K562 (cell line): ENCODE measurements around the gene ZNF319. TPM values are rescaled to one million over a fixed set of nuclear protein-coding genes. Genes with fewer than 3 reads are reported as not detected.

Experiments used
- ARNT ChIP-seq, 2 experiments: fragments of 450-650 bp; IDR thresholded peaks; 2 replicates each; pipeline ENCODE4 v1.6.1; 2016; ENCODE audit warnings: mild to moderate bottlenecking in 1 of 2
- BRF1 ChIP-seq: IDR thresholded peaks from 3 replicates; pipeline ENCODE4 v1.6.1; 2011; ENCODE audit warnings: borderline replicate concordance, mild to moderate bottlenecking; ENCODE audit not compliant: insufficient read length; ENCODE audit errors: extremely low read depth
- CBFA2T2 ChIP-seq: fragments of 450-650 bp; conservative IDR thresholded peaks from 2 replicates; pipeline ENCODE4 v1.6.1; 2017; ENCODE audit warnings: mild to moderate bottlenecking
- CBFA2T3 ChIP-seq: fragments of 450-650 bp; IDR thresholded peaks from 2 replicates; pipeline ENCODE4 v1.6.1; 2017
- CCNT2 ChIP-seq: IDR thresholded peaks from 2 replicates; pipeline ENCODE4 v1.6.1; 2011; ENCODE audit warnings: borderline replicate concordance, low read depth, mild to moderate bottlenecking, moderate library complexity, mixed read lengths, low read length; ENCODE audit not compliant: insufficient read length; ENCODE audit errors: extremely low read depth
- CEBPG ChIP-seq, 3 experiments: fragments of 200-800 bp in 1 of 3; sonication (Bioruptor generic) in 1 of 3; sonication (generic) in 1 of 3; formaldehyde crosslinking in 1 of 3; IDR thresholded peaks in 2 of 3; conservative IDR thresholded peaks in 1 of 3; 2 replicates each; pipeline versions ENCODE4 v1.6.1 to v1.8.0; 2016 to 2022; ENCODE audit warnings: missing compliant biosample characterization in 2 of 3, missing genetic modification characterization in 2 of 3, mild to moderate bottlenecking in 1 of 3, missing genetic modification reagents in 1 of 3
- CHD1 ChIP-seq: fragments of 200-600 bp; sonication (generic); IDR thresholded peaks from one replicate; pipeline ENCODE4 v1.6.1; 2012; ENCODE audit warnings: mild to moderate bottlenecking, moderate library complexity, low read length, inconsistent platforms
- EP300 ChIP-seq: IDR thresholded peaks from 2 replicates; pipeline ENCODE4 v1.6.1; 2012; ENCODE audit warnings: low read length, improper control_type of control experiment
- FOS ChIP-seq: IDR thresholded peaks from 3 replicates; pipeline ENCODE4 v1.6.1; 2011; ENCODE audit not compliant: insufficient read length; ENCODE audit errors: extremely low read depth
- HNRNPK ChIP-seq: fragments of 200-400 bp; formaldehyde crosslinking; IDR thresholded peaks from one replicate; pipeline ENCODE4 v1.6.1; 2018; ENCODE audit warnings: mild to moderate bottlenecking, low read depth, low read length; ENCODE audit not compliant: poor library complexity, severe bottlenecking
- MAZ ChIP-seq, 2 experiments: fragments of 450-650 bp in 1 of 2; sonication (generic) in 1 of 2; formaldehyde crosslinking; IDR thresholded peaks in 1 of 2; conservative IDR thresholded peaks in 1 of 2; 2 replicates each; pipeline versions ENCODE4 v1.4.0 to v1.5.0; 2020; ENCODE audit warnings: mild to moderate bottlenecking in 1 of 2, missing genetic modification reagents in 1 of 2
- MBD2 ChIP-seq: sonication (generic); IDR thresholded peaks from 2 replicates; pipeline ENCODE4 v1.6.1; 2016; ENCODE audit warnings: low read depth, borderline replicate concordance
- MYNN ChIP-seq, 2 experiments: sonication (generic); formaldehyde crosslinking in 1 of 2; IDR thresholded peaks; 2 replicates each; pipeline versions ENCODE4 v1.5.0 to v1.6.1; 2016 to 2020; ENCODE audit warnings: antibody characterized with exemption in 1 of 2, missing genetic modification reagents in 1 of 2
- PHF20 ChIP-seq: fragments of 450-650 bp; IDR thresholded peaks from 2 replicates; pipeline ENCODE4 v1.6.1; 2018; ENCODE audit not compliant: partially characterized antibody
- POLR2AphosphoS5 ChIP-seq: IDR thresholded peaks from 2 replicates; pipeline ENCODE4 v1.6.1; 2011; ENCODE audit warnings: mild to moderate bottlenecking, low read depth, low read length, moderate library complexity; ENCODE audit not compliant: control insufficient read depth, insufficient read depth
- SIN3A ChIP-seq, 2 experiments: fragments of 150-350 bp in 1 of 2; IDR thresholded peaks; 2 replicates each; pipeline ENCODE4 v1.6.1; 2011 to 2016; ENCODE audit warnings: borderline replicate concordance in 2 of 2, low read depth in 2 of 2, low read length in 2 of 2, mild to moderate bottlenecking in 2 of 2, moderate library complexity in 2 of 2; ENCODE audit not compliant: control insufficient read depth in 1 of 2
- TEAD4 ChIP-seq, 2 experiments: sonication (generic) in 1 of 2; formaldehyde crosslinking in 1 of 2; IDR thresholded peaks; 2 replicates each; pipeline versions ENCODE4 v1.6.1 to v1.8.0; 2012 to 2022; ENCODE audit warnings: borderline replicate concordance in 1 of 2, inconsistent platforms in 1 of 2, low read length in 1 of 2, mild to moderate bottlenecking in 1 of 2, missing genetic modification reagents in 1 of 2
- TFAP4 ChIP-seq: sonication (generic); formaldehyde crosslinking; IDR thresholded peaks from 2 replicates; pipeline ENCODE4 v1.8.0; 2022; ENCODE audit warnings: missing genetic modification reagents, mild to moderate bottlenecking, moderate library complexity, borderline replicate concordance
- THRAP3 ChIP-seq: fragments of 450-650 bp; IDR thresholded peaks from 2 replicates; pipeline ENCODE4 v1.6.1; 2016; ENCODE audit warnings: mild to moderate bottlenecking, inconsistent platforms, borderline replicate concordance
- USF1 ChIP-seq: sonication (generic); formaldehyde crosslinking; IDR thresholded peaks from 2 replicates; pipeline ENCODE4 v1.9.0; 2022; ENCODE audit warnings: mild to moderate bottlenecking, missing genetic modification reagents
- ZBTB7A ChIP-seq: IDR thresholded peaks from 2 replicates; pipeline ENCODE4 v1.6.1; 2011; ENCODE audit warnings: low read depth, mild to moderate bottlenecking, low read length, moderate library complexity, borderline replicate concordance; ENCODE audit not compliant: control insufficient read depth
- ZNF347 ChIP-seq: fragments of 450-650 bp; formaldehyde crosslinking; IDR thresholded peaks from 2 replicates; pipeline ENCODE4 v1.4.0; 2020; ENCODE audit warnings: low read depth, mild to moderate bottlenecking, moderate library complexity
- ZNF398 ChIP-seq: fragments of 250-450 bp; sonication (Bioruptor Pico); IDR thresholded peaks from 2 replicates; pipeline ENCODE4 v1.8.0; 2021; ENCODE audit warnings: moderate library complexity, mild to moderate bottlenecking, inconsistent platforms
- ZNF445 ChIP-seq: fragments of 250-450 bp; sonication (Bioruptor Pico); IDR thresholded peaks from 2 replicates; pipeline ENCODE4 v1.4.0; 2020; ENCODE audit warnings: low read depth, mild to moderate bottlenecking, moderate library complexity
- ZNF75A ChIP-seq: fragments of 450-650 bp; formaldehyde crosslinking; IDR thresholded peaks from 2 replicates; pipeline ENCODE4 v1.4.0; 2020; ENCODE audit warnings: mild to moderate bottlenecking
- polyA plus RNA-seq, 8 experiments: library from polyadenylated mRNA; depleted of rRNA in 4 of 8; stranded (reverse) in 5 of 8; unstranded in 3 of 8; fragments of >200 nt; fragmentation: Nextera tagmentation in 2 of 8; fragmentation: Illumina TruSeq in 1 of 8; extraction: Ambion mirVana in 2 of 8; extraction: Trizol in 1 of 8; gene quantifications; 2 replicates each; pipeline versions ENCODE4 v1.2.1 to v1.2.3, GENCODE V29; 2011 to 2014; ENCODE audit warnings: inconsistent platforms in 1 of 8, missing spikeins in 1 of 8
- total RNA-seq, 7 experiments: library from RNA; depleted of rRNA in 6 of 7; stranded (reverse); fragments of >200 nt in 6 of 7; fragmentation: Illumina TruSeq in 2 of 7; extraction: Trizol in 2 of 7; gene quantifications; 2 replicates each; pipeline versions ENCODE4 v1.2.1 to v1.2.3, GENCODE V29; 2011 to 2021; ENCODE audit warnings: low replicate concordance in 1 of 7

The ZNF319 gene
- total and polyA plus RNA-seq, 9 of the 15 experiments (the other 6 are each of a cell fraction or from before 2014, with no cell fraction given): 0.20 to 5.7 (median 1.4) TPM

GRCh38 chr16:58034774-58035173 lies 34.3 kb upstream of the ZNF319 start (continued):
- TF ChIP-seq ARNT (IDR thresholded peaks at IDR 0.05) (no peak), ZNF75A (CRISPR knock-in tag) (no peak), ZNF398 (CRISPR knock-in tag) (no peak), MBD2 (no peak), THRAP3 (no peak), USF1 (CRISPR knock-in tag) (no peak), CBFA2T3 (peak; percentile 86), ZNF347 (CRISPR knock-in tag) (no peak), BRF1 (no peak), FOS (no peak), TFAP4 (peak; percentile 62; the same call in 1 of the 2 replicates), CBFA2T2 (peak; percentile 75), CEBPG (CRISPR knock-in tag; IDR thresholded peaks at IDR 0.05) (no peak), CEBPG (tag; conservative IDR thresholded peaks at IDR 0.05 in 1 of 2, IDR thresholded peaks at IDR 0.05 in 1 of 2) (no peak), ZBTB7A (peak; percentile 35; the same call in 1 of the 2 replicates), EP300 (peak; percentile 38; the same call in 1 of the 2 replicates), CHD1 (no peak), MYNN (IDR thresholded peaks at IDR 0.05) (no peak), MYNN (CRISPR knock-in tag; IDR thresholded peaks at IDR 0.05) (no peak), HNRNPK (no peak), SIN3A (IDR thresholded peaks at IDR 0.05; ENCODE audit: borderline replicate concordance in 2 of 2, control insufficient read depth in 1 of 2, low read depth in 2 of 2, low read length in 2 of 2) (no peak), TEAD4 (IDR thresholded peaks at IDR 0.05; ENCODE audit: low read length) (peak; percentile 65), TEAD4 (CRISPR knock-in tag; IDR thresholded peaks at IDR 0.05; ENCODE audit: borderline replicate concordance) (no peak), POLR2AphosphoS5 (peak; percentile 81; the same call in 1 of the 2 replicates), CCNT2 (no peak), PHF20 (no peak), MAZ (CRISPR knock-in tag; conservative IDR thresholded peaks at IDR 0.05 in 1 of 2, IDR thresholded peaks at IDR 0.05 in 1 of 2) (peak in 1 of 2 experiments; percentile 30; a peak in 1 of 4 replicates), ZNF445 (CRISPR knock-in tag) (no peak)
